ENCODE measurements around the gene GCFC2. TPM values are rescaled to one million over a fixed set of nuclear protein-coding genes. Genes with fewer than 3 reads are reported as not detected.

The GCFC2 gene
- polyA plus RNA-seq (2013, experiment 1 of 2): 22.3 TPM
- polyA plus RNA-seq (2013, experiment 2 of 2): 20.9 TPM

GRCh38 chr2:75710577-75711253 is at the start of gene GCFC2:
Gene GCFC2, minus strand, starts transcription at chr2:75710915. Its CDS starts 60 bp downstream, at chr2:75710855.
- Histone ChIP-seq H3K27me3 (ENCODE audit: control insufficient read depth in 3 of 3, insufficient read depth in 3 of 3, low read depth in 1 of 3, low read length in 3 of 3) (no peaks in the 10 kb centered on the region), H3K9ac (ENCODE audit: low read depth, low read length, poor library complexity) (peak within 1 kb of the TSS; percentile 70), H2AK5ac (ENCODE audit: low read depth, low read length) (no peak within 1 kb of the TSS), H3K79me1 (ENCODE audit: low read depth, low read length) (no peaks in the 10 kb centered on the region), H2BK120ac (ENCODE audit: low read depth, low read length) (no peak within 1 kb of the TSS), H3K9me3 (replicated peaks in 1 of 2; ENCODE audit: control insufficient read depth in 2 of 2, insufficient read depth in 1 of 2, low read depth in 1 of 2, low read length in 2 of 2) (no peaks in the 10 kb centered on the region), H3K14ac (ENCODE audit: low read length) (no peak within 1 kb of the TSS), H2AFZ (ENCODE audit: low read length) (peak within 1 kb of the TSS; percentile 86), H3K4me3 (ENCODE audit: low read length in 2 of 2) (peak within 1 kb of the TSS; percentile 40 to 82), H3K4me1 (ENCODE audit: control insufficient read depth in 2 of 2, insufficient read depth in 1 of 2, low read depth in 1 of 2, low read length in 2 of 2) (peaks cover 0 to 2% of the 10 kb centered on the region in 2 donors), H4K8ac (ENCODE audit: low read depth, low read length) (peak within 1 kb of the TSS; percentile 82), H3K18ac (ENCODE audit: low read length) (peak within 1 kb of the TSS; percentile 97), H3K36me3 (replicated peaks in 1 of 2; ENCODE audit: control insufficient read depth in 2 of 2, insufficient read depth in 2 of 2, low read length in 2 of 2) (no peaks in the 10 kb centered on the region), H2BK12ac (ENCODE audit: low read length) (no peak within 1 kb of the TSS), H3K23ac (ENCODE audit: low read depth, low read length, poor library complexity) (peak within 1 kb of the TSS; percentile 80), H3K4me2 (ENCODE audit: insufficient read depth, low read length, poor library complexity, severe bottlenecking) (peak within 1 kb of the TSS; percentile 57), H3K4ac (ENCODE audit: low read length) (no peak within 1 kb of the TSS), H2BK15ac (ENCODE audit: low read length) (no peak within 1 kb of the TSS), H4K91ac (ENCODE audit: low read depth, low read length, poor library complexity) (no peak within 1 kb of the TSS), H3K27ac (replicated peaks; ENCODE audit: low read length) (peak within 1 kb of the TSS; percentile 85), H2BK5ac (ENCODE audit: low read length) (peak within 1 kb of the TSS; percentile 93)
- DNase-seq (ENCODE audit: low spot score): peak; percentile 64
- no CpG with 5 or more reads among the region's 66 CpGs for WGBS, 2 donors (ENCODE audit: extremely low coverage in 2 of 2, insufficient read length in 2 of 2, insufficient replicate concordance in 1 of 2)

GRCh38 chr2:75752828-75753227 is 42.1 kb upstream of the GCFC2 start:
- Histone ChIP-seq H2BK120ac (ENCODE audit: low read depth, low read length) (no peak overlapping the region), H2BK5ac (ENCODE audit: low read length) (no peak overlapping the region), H3K18ac (ENCODE audit: low read length) (no peak overlapping the region), H3K14ac (ENCODE audit: low read length) (no peak overlapping the region), H2AFZ (ENCODE audit: low read length) (no peak overlapping the region), H2AK5ac (ENCODE audit: low read depth, low read length) (no peak overlapping the region), H3K79me1 (ENCODE audit: low read depth, low read length) (no peaks in the 10 kb centered on the region), H4K91ac (ENCODE audit: low read depth, low read length, poor library complexity) (no peak overlapping the region), H3K27ac (replicated peaks; ENCODE audit: low read length) (no peak overlapping the region), H2BK12ac (ENCODE audit: low read length) (no peak overlapping the region), H3K9ac (ENCODE audit: low read depth, low read length, poor library complexity) (no peak overlapping the region), H3K4me2 (ENCODE audit: insufficient read depth, low read length, poor library complexity, severe bottlenecking) (no peak overlapping the region), H3K4me3 (ENCODE audit: low read length in 2 of 2) (no peak overlapping the region), H3K9me3 (replicated peaks in 1 of 2; ENCODE audit: control insufficient read depth in 2 of 2, insufficient read depth in 1 of 2, low read depth in 1 of 2, low read length in 2 of 2) (peaks cover 0 to 3% of the 10 kb centered on the region in 2 donors), H3K4ac (ENCODE audit: low read length) (no peak overlapping the region), H3K4me1 (ENCODE audit: control insufficient read depth in 2 of 2, insufficient read depth in 1 of 2, low read depth in 1 of 2, low read length in 2 of 2) (no peaks in the 10 kb centered on the region), H3K23ac (ENCODE audit: low read depth, low read length, poor library complexity) (no peak overlapping the region), H2BK15ac (ENCODE audit: low read length) (no peak overlapping the region), H3K27me3 (ENCODE audit: control insufficient read depth in 3 of 3, insufficient read depth in 3 of 3, low read depth in 1 of 3, low read length in 3 of 3) (no peaks in the 10 kb centered on the region), H3K36me3 (replicated peaks in 1 of 2; ENCODE audit: control insufficient read depth in 2 of 2, insufficient read depth in 2 of 2, low read length in 2 of 2) (no peaks in the 10 kb centered on the region), H4K8ac (ENCODE audit: low read depth, low read length) (no peak overlapping the region)
- no CpG with 5 or more reads among the region's 1 CpG for WGBS, 2 donors (ENCODE audit: extremely low coverage in 2 of 2, insufficient read length in 2 of 2, insufficient replicate concordance in 1 of 2)
- DNase-seq (ENCODE audit: low spot score): no peak

GRCh38 chr2:75751824-75752468 is 41.2 kb upstream of the GCFC2 start:
- peak overlapping the region; percentile 59 for H3K27ac ChIP-seq (replicated peaks; ENCODE audit: low read length)
- no peak overlapping the region for H2AFZ ChIP-seq (ENCODE audit: low read length)
- H3K18ac ChIP-seq (ENCODE audit: low read length): no peak overlapping the region
- H3K27me3 ChIP-seq (ENCODE audit: control insufficient read depth in 3 of 3, insufficient read depth in 3 of 3, low read depth in 1 of 3, low read length in 3 of 3): no peaks in the 10 kb centered on the region
- no CpG with 5 or more reads among the region's 5 CpGs for WGBS, 2 donors (ENCODE audit: extremely low coverage in 2 of 2, insufficient read length in 2 of 2, insufficient replicate concordance in 1 of 2)
- H3K36me3 ChIP-seq (replicated peaks in 1 of 2; ENCODE audit: control insufficient read depth in 2 of 2, insufficient read depth in 2 of 2, low read length in 2 of 2): no peaks in the 10 kb centered on the region
- no peak overlapping the region for H3K4ac ChIP-seq (ENCODE audit: low read length)
- peak; percentile 47 for DNase-seq (ENCODE audit: low spot score)
- H2BK120ac ChIP-seq (ENCODE audit: low read depth, low read length): no peak overlapping the region
- H4K91ac ChIP-seq (ENCODE audit: low read depth, low read length, poor library complexity): no peak overlapping the region
- H2BK5ac ChIP-seq (ENCODE audit: low read length): no peak overlapping the region
- peak overlapping the region; percentile 21 for H3K4me2 ChIP-seq (ENCODE audit: insufficient read depth, low read length, poor library complexity, severe bottlenecking)
- H3K79me1 ChIP-seq (ENCODE audit: low read depth, low read length): no peaks in the 10 kb centered on the region
- no peak overlapping the region for H3K23ac ChIP-seq (ENCODE audit: low read depth, low read length, poor library complexity)
- no peak overlapping the region for H4K8ac ChIP-seq (ENCODE audit: low read depth, low read length)
- H3K9ac ChIP-seq (ENCODE audit: low read depth, low read length, poor library complexity): no peak overlapping the region
- H2AK5ac ChIP-seq (ENCODE audit: low read depth, low read length): no peak overlapping the region
- H3K9me3 ChIP-seq (replicated peaks in 1 of 2; ENCODE audit: control insufficient read depth in 2 of 2, insufficient read depth in 1 of 2, low read depth in 1 of 2, low read length in 2 of 2): peaks cover 0 to 3% of the 10 kb centered on the region in 2 donors
- H3K4me3 ChIP-seq (ENCODE audit: low read length in 2 of 2): no peak overlapping the region
- H2BK15ac ChIP-seq (ENCODE audit: low read length): no peak overlapping the region
- H3K4me1 ChIP-seq (ENCODE audit: control insufficient read depth in 2 of 2, insufficient read depth in 1 of 2, low read depth in 1 of 2, low read length in 2 of 2): no peaks in the 10 kb centered on the region
- H2BK12ac ChIP-seq (ENCODE audit: low read length): no peak overlapping the region
- no peak overlapping the region for H3K14ac ChIP-seq (ENCODE audit: low read length)

DNA sequence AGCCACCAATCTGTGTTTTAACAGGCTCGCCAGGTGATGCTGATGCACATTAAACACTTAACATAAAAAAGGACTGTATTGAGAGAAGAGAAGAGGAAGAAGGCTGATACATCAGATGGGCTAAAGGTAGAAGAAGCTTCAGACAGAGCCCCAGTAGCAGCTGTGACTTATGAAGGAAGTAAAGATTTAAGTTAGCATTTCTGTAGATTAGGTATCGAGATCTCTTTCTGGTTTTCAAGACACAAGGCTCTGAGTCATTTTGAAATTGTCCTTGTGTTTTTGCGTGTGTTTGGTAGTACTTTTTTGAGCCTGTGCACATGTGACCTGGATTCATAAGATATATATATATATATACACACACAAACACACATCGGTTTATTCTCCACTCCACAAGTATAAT is 40.6 kb upstream of the GCFC2 start:
- Histone ChIP-seq H3K14ac (ENCODE audit: low read length) (no peak overlapping the region), H2AFZ (ENCODE audit: low read length) (no peak overlapping the region), H2AK5ac (ENCODE audit: low read depth, low read length) (no peak overlapping the region), H3K79me1 (ENCODE audit: low read depth, low read length) (no peaks in the 10 kb centered on the region), H2BK5ac (ENCODE audit: low read length) (no peak overlapping the region), H3K23ac (ENCODE audit: low read depth, low read length, poor library complexity) (no peak overlapping the region), H2BK12ac (ENCODE audit: low read length) (no peak overlapping the region), H3K9me3 (replicated peaks in 1 of 2; ENCODE audit: control insufficient read depth in 2 of 2, insufficient read depth in 1 of 2, low read depth in 1 of 2, low read length in 2 of 2) (peaks cover 0 to 3% of the 10 kb centered on the region in 2 donors), H3K4ac (ENCODE audit: low read length) (no peak overlapping the region), H3K9ac (ENCODE audit: low read depth, low read length, poor library complexity) (no peak overlapping the region), H3K18ac (ENCODE audit: low read length) (no peak overlapping the region), H3K4me3 (ENCODE audit: low read length in 2 of 2) (no peak overlapping the region), H3K27ac (replicated peaks; ENCODE audit: low read length) (no peak overlapping the region), H2BK120ac (ENCODE audit: low read depth, low read length) (no peak overlapping the region), H3K27me3 (ENCODE audit: control insufficient read depth in 3 of 3, insufficient read depth in 3 of 3, low read depth in 1 of 3, low read length in 3 of 3) (no peaks in the 10 kb centered on the region), H3K4me1 (ENCODE audit: control insufficient read depth in 2 of 2, insufficient read depth in 1 of 2, low read depth in 1 of 2, low read length in 2 of 2) (no peaks in the 10 kb centered on the region), H4K8ac (ENCODE audit: low read depth, low read length) (no peak overlapping the region), H2BK15ac (ENCODE audit: low read length) (no peak overlapping the region), H3K4me2 (ENCODE audit: insufficient read depth, low read length, poor library complexity, severe bottlenecking) (no peak overlapping the region), H4K91ac (ENCODE audit: low read depth, low read length, poor library complexity) (no peak overlapping the region), H3K36me3 (replicated peaks in 1 of 2; ENCODE audit: control insufficient read depth in 2 of 2, insufficient read depth in 2 of 2, low read length in 2 of 2) (no peaks in the 10 kb centered on the region)
- no peak for DNase-seq (ENCODE audit: low spot score)
- no CpG with 5 or more reads among the region's 4 CpGs for WGBS, 2 donors (ENCODE audit: extremely low coverage in 2 of 2, insufficient read length in 2 of 2, insufficient replicate concordance in 1 of 2)

Measured in neuronal stem cell (in vitro differentiated cells).